Measurements from ENCODE around the gene PHAF1. TPM values are rescaled to one million over a fixed set of nuclear protein-coding genes. Genes with fewer than 3 reads are reported as not detected.

The PHAF1 gene
- total and polyA plus RNA-seq, 2 of the 13 experiments (the other 11 are each of a cell fraction or from before 2014, with no cell fraction given), result 48.3 to 174 TPM

GRCh38 chr16:67185651-67186134 is 76.0 kb downstream of the PHAF1 start (continued):
- TF ChIP-seq HNF4A (CRISPR knock-in tag; IDR thresholded peaks at IDR 0.05) (no peak), ZNF414 (CRISPR knock-in tag; IDR thresholded peaks at IDR 0.05) (0 out of 2 replicates have a peak, but pooled peaks have one; percentile 11), RBM39 (IDR thresholded peaks at IDR 0.05; ENCODE audit: low read depth, low read length, poor library complexity, severe bottlenecking) (no peak), NCOA5 (CRISPR knock-in tag; IDR thresholded peaks at IDR 0.05) (no peak), ESRRA (CRISPR knock-in tag; IDR thresholded peaks at IDR 0.05; ENCODE audit: low read depth) (peak; percentile 22; the same call in 1 of the 2 replicates), ZNF3 (CRISPR knock-in tag; IDR thresholded peaks at IDR 0.05) (no peak), NBN (conservative IDR thresholded peaks at IDR 0.05) (no peak), MYC (CRISPR knock-in tag; IDR thresholded peaks at IDR 0.05; ENCODE audit: borderline replicate concordance) (no peak; the same call in 1 of the 2 replicates), XBP1 (CRISPR knock-in tag; IDR thresholded peaks at IDR 0.05) (no peak), ZSCAN25 (CRISPR knock-in tag; IDR thresholded peaks at IDR 0.05) (peak; percentile 4; the same call in 1 of the 2 replicates), ZNF484 (CRISPR knock-in tag; IDR thresholded peaks at IDR 0.05; ENCODE audit: borderline replicate concordance, low read depth) (no peak), ZSCAN12 (CRISPR knock-in tag; IDR thresholded peaks at IDR 0.05) (0 out of 2 replicates have a peak, but pooled peaks have one; percentile 53), BRCA1 (CRISPR knock-in tag; IDR thresholded peaks at IDR 0.05) (no peak), NR2C2 (CRISPR knock-in tag; IDR thresholded peaks at IDR 0.05; ENCODE audit: borderline replicate concordance) (no peak), HMG20A (CRISPR knock-in tag; IDR thresholded peaks at IDR 0.05; ENCODE audit: borderline replicate concordance) (no peak), JUN (CRISPR knock-in tag; IDR thresholded peaks at IDR 0.05) (0 out of 2 replicates have a peak, but pooled peaks have one; percentile 6), ZNF576 (CRISPR knock-in tag; IDR thresholded peaks at IDR 0.05) (0 out of 2 replicates have a peak, but pooled peaks have one; percentile 4), NR2F6 (IDR thresholded peaks at IDR 0.05) (no peak), NR2F6 (CRISPR knock-in tag; IDR thresholded peaks at IDR 0.05) (no peak), NRL (CRISPR knock-in tag; IDR thresholded peaks at IDR 0.05; ENCODE audit: borderline replicate concordance) (no peak), ZBTB7B (CRISPR knock-in tag; IDR thresholded peaks at IDR 0.05) (no peak), SUZ12 (IDR thresholded peaks at IDR 0.05; ENCODE audit: low read depth, low read length) (no peak)

All from HepG2 (cell line).